GM12878 (cell line): Measurements from ENCODE around the gene TAS2R3. TPM values are rescaled to one million over a fixed set of nuclear protein-coding genes. Genes with fewer than 3 reads are reported as not detected.

Experiments
- ATF7 ChIP-seq: fragments of 450-650 bp; IDR thresholded peaks from 2 replicates; pipeline ENCODE4 v1.6.1; 2016; ENCODE audit warnings: low read depth, mild to moderate bottlenecking
- CREM ChIP-seq: IDR thresholded peaks from 2 replicates; pipeline ENCODE4 v1.6.1; 2014; ENCODE audit warnings: antibody characterized with exemption, low read depth
- EED ChIP-seq: sonication (generic); IDR thresholded peaks from 2 replicates; pipeline ENCODE4 v1.6.1; 2016; ENCODE audit warnings: antibody characterized with exemption, low read depth
- HCFC1 ChIP-seq: fragments of 150-350 bp; IDR thresholded peaks from 2 replicates; pipeline ENCODE4 v1.6.1; 2014; ENCODE audit warnings: low read length
- NFYA ChIP-seq: IDR thresholded peaks from 2 replicates; pipeline ENCODE4 v1.6.1; 2011; ENCODE audit warnings: low read depth, mild to moderate bottlenecking, low read length, improper control_type of control experiment, borderline replicate concordance
- PAX8 ChIP-seq: fragments of 450-650 bp; IDR thresholded peaks from 2 replicates; pipeline ENCODE4 v1.6.1; 2017; ENCODE audit warnings: mild to moderate bottlenecking, moderate library complexity
- STAT1 ChIP-seq: fragments of 450-650 bp; conservative IDR thresholded peaks from 2 replicates; pipeline ENCODE4 v1.6.1; 2014; ENCODE audit warnings: antibody characterized with exemption, mild to moderate bottlenecking
- ZBED1 ChIP-seq: IDR thresholded peaks from 2 replicates; pipeline ENCODE4 v1.6.1; 2016; ENCODE audit warnings: borderline replicate concordance
- ZNF207 ChIP-seq: fragments of 450-650 bp; IDR thresholded peaks from 2 replicates; pipeline ENCODE4 v1.6.1; 2014; ENCODE audit warnings: antibody characterized with exemption, mild to moderate bottlenecking, borderline replicate concordance
- polyA plus RNA-seq, 11 experiments: library from polyadenylated mRNA; depleted of rRNA in 4 of 11; unstranded in 6 of 11; stranded (reverse) in 5 of 11; fragments of >200 nt; fragmentation: Nextera tagmentation in 4 of 11; fragmentation: Illumina TruSeq in 1 of 11; extraction: Ambion mirVana in 4 of 11; extraction: Trizol in 1 of 11; gene quantifications; 1 replicate in 1 of 11; 2 replicates in 10 of 11; pipeline versions ENCODE4 v1.2.1 to v1.2.3, GENCODE V29; 2011 to 2016; ENCODE audit warnings: inconsistent platforms in 2 of 11, missing spikeins in 2 of 11, low read depth in 1 of 11
- total RNA-seq, 4 experiments: library from RNA; depleted of rRNA in 3 of 4; stranded (reverse); fragments of >200 nt in 3 of 4; fragmentation: Illumina TruSeq in 1 of 4; extraction: Trizol in 1 of 4; gene quantifications; 2 replicates each; pipeline versions ENCODE4 v1.2.1 to v1.2.3, GENCODE V29; 2013 to 2021
- TF ChIP-seq, protein P1 (sequence below): IDR thresholded peaks from 2 replicates; pipeline ENCODE4 v1.6.1; 2011; ENCODE audit warnings: mild to moderate bottlenecking, low read depth, low read length, moderate library complexity; ENCODE audit not compliant: insufficient replicate concordance
- TF ChIP-seq, protein P2 (sequence below): IDR thresholded peaks from 2 replicates; pipeline ENCODE4 v1.6.1; 2012; ENCODE audit warnings: low read depth, low read length, improper control_type of control experiment

The TAS2R3 gene
- total and polyA plus RNA-seq, 10 of the 15 experiments (the other 5 are each of a cell fraction or from before 2014, with no cell fraction given) = 0.21 to 1.1 (median 0.55) TPM; not detected in 4

DNA sequence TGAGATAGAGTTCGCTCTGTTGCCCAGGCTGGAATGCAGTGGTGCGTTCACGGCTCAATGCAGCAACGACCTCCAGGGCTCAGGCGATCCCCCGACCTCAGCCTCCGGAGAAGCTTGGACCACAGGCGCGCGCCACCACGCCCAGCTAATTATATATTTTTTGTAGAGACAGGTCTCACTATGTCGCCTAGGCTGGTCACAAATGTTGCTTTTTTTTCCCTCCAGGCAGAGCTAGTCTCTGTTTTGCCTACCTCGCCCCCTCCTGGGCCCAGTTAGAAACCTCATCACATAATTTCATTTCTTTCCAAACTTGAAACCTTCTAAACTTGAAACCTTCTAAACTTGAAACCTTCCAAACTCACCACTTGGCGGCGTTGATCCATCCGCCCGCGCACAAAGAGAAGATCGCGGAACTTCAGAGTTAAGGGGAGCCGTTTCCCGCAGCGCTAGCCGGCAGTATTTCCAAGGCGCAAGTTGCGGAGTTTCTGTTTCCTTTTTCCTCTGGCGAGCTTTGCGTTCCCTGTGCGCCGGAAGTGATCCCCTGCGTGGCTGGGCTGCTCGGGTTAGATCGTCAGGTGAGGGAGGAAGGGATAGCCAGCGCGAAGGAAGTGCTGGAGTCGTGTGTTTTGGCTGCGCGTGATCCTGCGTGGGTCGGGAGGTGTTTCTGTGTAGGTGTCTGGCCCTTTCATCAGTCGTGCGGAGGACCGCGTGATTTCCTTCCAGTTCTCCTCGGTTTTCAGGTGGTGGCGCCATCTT is 25.9 kb upstream of the TAS2R3 start, which contains the start of gene SSBP1 (continued):
- TF ChIP-seq, protein P1, sequence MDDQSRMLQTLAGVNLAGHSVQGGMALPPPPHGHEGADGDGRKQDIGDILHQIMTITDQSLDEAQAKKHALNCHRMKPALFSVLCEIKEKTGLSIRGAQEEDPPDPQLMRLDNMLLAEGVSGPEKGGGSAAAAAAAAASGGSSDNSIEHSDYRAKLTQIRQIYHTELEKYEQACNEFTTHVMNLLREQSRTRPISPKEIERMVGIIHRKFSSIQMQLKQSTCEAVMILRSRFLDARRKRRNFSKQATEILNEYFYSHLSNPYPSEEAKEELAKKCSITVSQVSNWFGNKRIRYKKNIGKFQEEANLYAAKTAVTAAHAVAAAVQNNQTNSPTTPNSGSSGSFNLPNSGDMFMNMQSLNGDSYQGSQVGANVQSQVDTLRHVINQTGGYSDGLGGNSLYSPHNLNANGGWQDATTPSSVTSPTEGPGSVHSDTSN = peak; percentile 51
- TF ChIP-seq HCFC1 (peak; percentile 96), CREM (peak; percentile 97), PAX8 (0 out of 2 replicates have a peak, but pooled peaks have one; percentile 82), ATF7 (peak; percentile 75), NFYA (no peak), STAT1 (peak; percentile 88; the same call in 1 of the 2 replicates), ZNF207 (peak; percentile 100), EED (peak; percentile 86), ZBED1 (peak; percentile 41; the same call in 1 of the 2 replicates)
- TF ChIP-seq, protein P2, sequence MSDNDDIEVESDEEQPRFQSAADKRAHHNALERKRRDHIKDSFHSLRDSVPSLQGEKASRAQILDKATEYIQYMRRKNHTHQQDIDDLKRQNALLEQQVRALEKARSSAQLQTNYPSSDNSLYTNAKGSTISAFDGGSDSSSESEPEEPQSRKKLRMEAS = 0 out of 2 replicates have a peak, but pooled peaks have one; percentile 33
